H54 (cell line): ENCODE results near the gene TTC1.

Source experiments
- DNase-seq: peaks from one replicate; pipeline ENCODE4 v3.0.0; 2011; ENCODE audit warnings: low spot score, mixed read lengths; ENCODE audit not compliant: insufficient read length
- FAIRE-seq: peaks from 3 replicates; lab custom pipeline; 2011; peaks lifted over from hg19 to GRCh38; lab: Jason Lieb, UNC
- POLR2A ChIP-seq: IDR thresholded peaks from 2 replicates; pipeline ENCODE4 v1.6.1; 2011; ENCODE audit warnings: low read depth, mild to moderate bottlenecking, low read length

Gene TTC1

DNA sequence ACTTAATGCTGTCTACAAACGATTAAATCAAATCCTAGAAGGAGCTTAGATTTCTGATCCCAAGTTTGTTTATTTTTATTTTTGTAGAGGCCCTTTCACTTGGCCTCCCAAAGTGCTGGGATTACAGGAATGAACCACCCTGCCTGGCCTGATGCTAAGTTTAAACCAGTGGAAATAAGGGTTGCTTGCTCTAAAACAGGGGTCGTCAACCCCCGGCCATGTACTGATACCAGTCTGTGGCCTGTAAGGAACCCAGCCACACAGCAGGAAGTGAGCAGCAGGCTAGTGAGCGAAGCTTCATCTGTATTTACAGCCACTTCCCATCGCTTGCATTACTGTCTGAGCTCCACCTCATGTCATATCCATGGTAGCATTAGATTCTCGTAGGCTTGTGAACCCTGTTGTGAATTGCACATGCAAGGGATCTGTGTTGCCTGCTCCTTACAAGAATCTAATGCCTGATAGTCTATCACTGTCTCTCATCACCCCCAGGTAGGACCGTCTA lies 11.4 kb downstream of the TTC1 start:
- no peak for TF ChIP-seq POLR2A
- DNase-seq = no peak
- no peak for FAIRE-seq

- DNase-seq (no peak), FAIRE-seq (no peak)
- TF ChIP-seq POLR2A = no peak
Measured at GRCh38 chr5:160020964-160021363, 12.0 kb downstream of the TTC1 start.

DNA sequence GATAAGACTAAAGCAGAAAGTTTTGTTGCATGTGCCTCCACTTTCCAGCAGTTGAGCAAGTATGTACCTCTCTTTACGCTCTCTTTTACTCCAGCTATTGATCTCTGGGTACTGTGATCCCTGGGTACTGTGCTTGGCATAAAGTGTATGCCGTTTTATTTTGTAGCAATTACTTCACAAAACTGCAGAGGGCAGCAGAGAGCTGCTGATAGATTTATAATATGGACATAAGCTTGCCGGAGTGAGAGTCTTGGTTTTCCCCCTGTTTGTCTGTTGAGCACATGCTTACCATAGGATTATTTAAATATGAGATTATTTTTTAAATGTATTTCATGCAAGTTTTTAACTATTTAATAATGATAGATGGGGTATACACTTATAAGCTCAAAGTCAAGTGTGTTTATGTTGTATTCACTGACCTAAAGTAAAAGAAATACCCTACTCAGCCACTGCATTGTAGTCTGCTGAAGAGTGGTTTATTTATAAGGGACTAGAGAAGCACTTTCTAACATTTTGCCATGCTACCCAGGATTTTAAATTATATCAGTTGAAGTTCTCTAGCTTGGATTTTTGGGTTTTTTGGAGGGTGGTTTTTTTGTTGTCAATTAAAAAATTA lies 13.0 kb downstream of the TTC1 start:
- TF ChIP-seq POLR2A = no peak
- FAIRE-seq (peak; percentile 38), DNase-seq (peak; percentile 26)

DNA sequence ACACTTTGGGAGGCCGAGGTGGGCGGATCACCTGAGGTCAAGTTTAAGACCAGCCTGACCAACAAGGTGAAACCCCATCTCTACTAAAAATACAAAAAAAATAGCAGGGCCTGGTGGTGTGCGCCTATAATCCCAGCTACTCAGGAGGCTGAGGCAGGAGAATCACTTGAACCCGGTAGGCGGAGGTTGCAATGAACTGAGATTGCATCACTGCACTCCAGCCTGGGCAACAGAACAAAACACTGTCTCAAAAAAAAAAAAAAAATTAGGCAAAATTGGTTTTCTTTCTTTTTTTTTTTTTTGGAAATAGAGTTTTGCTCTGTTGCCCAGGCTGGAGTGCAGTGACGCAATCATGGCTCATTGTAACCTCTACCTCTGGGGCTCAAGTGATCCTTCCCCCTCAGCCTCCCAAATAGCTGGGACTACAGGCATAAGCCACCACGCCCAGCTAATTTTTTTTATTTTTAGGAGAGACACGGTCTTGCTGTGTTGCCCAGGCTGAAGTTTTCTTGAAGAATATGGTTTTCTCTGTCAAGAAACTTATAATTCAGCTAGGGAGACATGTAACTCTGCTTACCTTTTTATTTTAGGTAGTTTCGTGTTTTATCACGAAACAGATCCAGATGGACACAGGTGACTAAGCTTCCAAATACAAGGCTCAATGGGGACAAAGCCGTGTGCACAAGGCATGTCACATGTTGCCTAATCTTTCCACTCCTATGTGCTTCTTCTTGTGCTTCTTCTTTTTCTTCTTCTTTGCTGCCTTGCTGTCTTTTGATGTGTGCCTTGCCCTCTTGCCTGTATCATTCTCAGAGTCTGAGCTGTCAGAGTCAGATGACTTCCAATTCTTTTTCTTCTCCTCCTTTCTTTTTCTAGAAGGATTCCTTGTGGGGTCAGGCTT lies 14.3 kb downstream of the TTC1 start:
- no peak for FAIRE-seq
- DNase-seq = no peak
- TF ChIP-seq POLR2A = no peak

GRCh38 chr5:160023908-160024630 lies 15.1 kb downstream of the TTC1 start:
- no peak for TF ChIP-seq POLR2A

GRCh38 chr5:160029004-160029403 lies 20.1 kb downstream of the TTC1 start:
- no peak for FAIRE-seq

More at GRCh38 chr5:160023908-160024630, 15.1 kb downstream of the TTC1 start:
- FAIRE-seq = no peak
- DNase-seq = no peak

GRCh38 chr5:160029540-160030139 lies 20.7 kb downstream of the TTC1 start:
- DNase-seq (no peak), FAIRE-seq (no peak)
- no peak for TF ChIP-seq POLR2A

More at GRCh38 chr5:160029004-160029403, 20.1 kb downstream of the TTC1 start:
- no peak for DNase-seq
- no peak for TF ChIP-seq POLR2A

DNA sequence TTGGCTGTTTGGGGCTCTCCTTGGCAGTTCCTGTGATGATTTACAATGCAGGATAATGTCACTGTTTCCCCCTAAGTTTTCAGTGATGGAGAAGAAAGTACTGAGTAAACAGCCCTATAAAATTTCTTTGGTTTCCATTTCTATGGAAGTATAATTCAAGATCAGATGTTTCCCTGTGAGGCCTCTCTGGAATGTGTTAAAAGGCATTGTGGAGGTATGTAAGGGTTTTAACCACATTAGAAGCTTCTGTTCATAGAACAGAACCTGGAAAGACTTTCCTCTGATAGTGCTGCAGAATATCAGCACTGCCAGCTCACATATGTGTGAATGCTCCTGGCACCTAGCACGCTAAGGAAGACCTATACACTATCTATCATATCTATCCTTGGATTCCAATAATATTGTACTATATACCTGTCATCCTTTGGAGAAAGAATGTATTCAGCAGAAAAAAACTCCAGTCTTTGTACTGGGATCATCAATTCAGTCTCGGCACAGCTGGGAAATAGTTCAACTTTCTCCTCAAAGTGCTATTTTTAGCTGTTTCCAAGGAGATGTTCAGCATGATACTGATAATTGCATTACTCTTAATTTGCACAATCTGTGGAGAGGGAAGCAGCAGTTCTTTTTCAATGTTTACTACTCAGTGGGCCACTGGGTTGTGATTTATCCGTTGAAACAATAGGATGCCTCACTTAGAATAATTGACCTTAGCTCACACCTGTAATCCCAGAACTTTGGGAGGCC lies 21.9 kb downstream of the TTC1 start:
- TF ChIP-seq POLR2A = no peak
- DNase-seq (no peak), FAIRE-seq (no peak)

- FAIRE-seq (no peak), DNase-seq (no peak)
- TF ChIP-seq POLR2A = no peak
Measured at GRCh38 chr5:160033546-160034252, 24.8 kb downstream of the TTC1 start.

DNA sequence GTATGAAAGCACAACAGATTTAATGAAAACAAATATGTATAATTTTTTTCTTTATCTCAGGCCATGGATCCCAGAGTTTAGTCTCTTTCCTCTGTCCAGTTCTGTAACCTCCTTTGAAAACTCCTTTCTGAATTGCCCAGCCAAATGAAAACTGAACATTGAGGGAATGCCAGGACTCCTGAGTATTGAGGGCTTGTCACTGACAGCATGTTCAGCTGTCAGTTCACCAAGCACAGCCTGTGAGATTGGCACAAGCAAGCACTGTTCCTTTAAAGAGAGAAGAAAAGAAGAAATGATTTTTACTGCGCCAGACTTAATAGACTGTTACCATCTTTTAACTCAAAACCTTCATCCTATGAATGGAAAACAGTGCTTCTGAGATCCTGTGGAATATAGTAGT lies 27.3 kb downstream of the TTC1 start:
- no peak for TF ChIP-seq POLR2A
- FAIRE-seq = no peak
- no peak for DNase-seq

DNA sequence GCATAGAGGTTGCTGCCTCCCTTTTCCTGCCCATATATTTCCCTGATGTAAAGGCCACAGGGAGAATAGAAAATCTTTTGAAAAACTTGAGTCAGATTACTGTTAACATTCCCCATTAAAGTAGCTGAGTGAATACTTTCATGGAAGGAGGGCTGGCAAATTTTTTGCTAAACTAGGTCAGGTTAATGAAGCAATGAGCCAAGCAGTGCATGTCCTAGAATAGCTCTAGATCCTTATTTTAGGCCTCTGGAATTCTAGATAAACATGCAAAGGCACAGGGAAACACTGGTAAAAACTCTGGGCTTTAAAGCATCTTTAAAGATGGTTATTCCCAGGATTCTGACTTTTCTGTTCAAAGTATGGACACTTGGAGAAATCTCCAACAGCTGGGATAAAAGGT lies 27.9 kb downstream of the TTC1 start:
- TF ChIP-seq POLR2A = no peak
- FAIRE-seq (no peak), DNase-seq (no peak)

GRCh38 chr5:160039810-160040470 lies 31.0 kb downstream of the TTC1 start:
- DNase-seq (no peak), FAIRE-seq (no peak)
- TF ChIP-seq POLR2A = no peak

GRCh38 chr5:160040471-160040835 lies 31.5 kb downstream of the TTC1 start:
- no peak for TF ChIP-seq POLR2A
- no peak for DNase-seq
- no peak for FAIRE-seq
